Erythroblast (primary cell): ENCODE measurements around the gene ST3GAL4.

Source experiments
- DNase-seq, 2 experiments: peaks; one replicate each; lab custom pipeline; 2025; lab: John Stamatoyannopoulos, UW
- GATA1 ChIP-seq: IDR thresholded peaks from 2 replicates; pipeline ENCODE4 v1.6.1; 2011; ENCODE audit warnings: low read depth, mild to moderate bottlenecking, control low read depth, low read length, moderate library complexity
- POLR2A ChIP-seq: IDR thresholded peaks from 2 replicates; pipeline ENCODE4 v1.6.1; 2011; ENCODE audit warnings: mild to moderate bottlenecking, low read length

ST3GAL4 gene

GRCh38 chr11:126319374-126319740 lies 36.1 kb upstream of the ST3GAL4 start:
- no peak for TF ChIP-seq GATA1
- no peak for DNase-seq

DNA sequence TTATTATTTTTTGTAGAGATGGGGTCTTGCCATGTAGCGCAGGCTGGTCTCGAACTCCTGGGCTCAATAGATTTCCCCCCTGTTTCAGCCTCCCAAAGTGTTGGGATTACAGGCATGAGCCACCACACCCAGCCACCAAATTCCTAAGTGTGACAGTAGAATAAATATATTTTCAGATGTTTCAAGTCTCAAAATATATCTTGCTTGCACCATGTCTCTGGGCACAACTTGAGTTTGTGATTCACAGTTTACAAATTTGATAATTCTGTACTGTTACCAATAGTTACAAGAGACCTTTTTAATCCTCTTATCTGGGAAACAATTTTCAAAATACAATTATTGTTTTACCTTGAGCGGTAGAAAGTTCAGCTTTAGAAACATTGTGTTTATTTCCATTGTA lies 32.5 kb upstream of the ST3GAL4 start:
- DNase-seq, result no peak
- no peak for TF ChIP-seq GATA1
- TF ChIP-seq POLR2A, result no peak

GRCh38 chr11:126327281-126328000 lies 28.0 kb upstream of the ST3GAL4 start:
- TF ChIP-seq POLR2A (no peak), GATA1 (no peak)
- DNase-seq, result no peak

GRCh38 chr11:126328001-126328390 lies 27.5 kb upstream of the ST3GAL4 start:
- DNase-seq, result no peak
- TF ChIP-seq POLR2A (no peak), GATA1 (no peak)

DNA sequence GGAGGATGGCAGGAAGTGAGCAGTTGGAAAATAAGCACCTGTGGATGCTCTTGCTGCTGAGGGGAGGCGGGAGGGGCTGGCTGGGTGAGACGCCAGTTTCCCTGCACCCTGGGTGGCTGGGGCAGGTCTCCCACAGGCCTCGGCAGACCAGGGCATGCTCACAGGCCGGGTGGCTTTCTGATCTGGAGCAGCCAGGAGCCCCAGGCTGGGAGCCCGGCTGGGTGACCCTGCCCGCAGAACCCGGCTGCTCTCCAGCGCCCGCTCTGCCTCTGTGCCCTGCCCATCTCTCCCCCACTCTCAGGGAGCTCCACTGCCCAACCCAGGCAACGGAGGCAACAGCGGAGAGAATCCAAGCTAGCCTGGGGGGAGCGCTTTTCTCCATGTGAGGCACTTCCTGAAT lies 27.0 kb upstream of the ST3GAL4 start:
- TF ChIP-seq POLR2A, result no peak
- no peak for TF ChIP-seq GATA1
- DNase-seq, result no peak

- TF ChIP-seq GATA1 (no peak), POLR2A (no peak)
- no peak for DNase-seq
These were observed 26.4 kb upstream of the ST3GAL4 start for GRCh38 chr11:126328938-126329643.

DNA sequence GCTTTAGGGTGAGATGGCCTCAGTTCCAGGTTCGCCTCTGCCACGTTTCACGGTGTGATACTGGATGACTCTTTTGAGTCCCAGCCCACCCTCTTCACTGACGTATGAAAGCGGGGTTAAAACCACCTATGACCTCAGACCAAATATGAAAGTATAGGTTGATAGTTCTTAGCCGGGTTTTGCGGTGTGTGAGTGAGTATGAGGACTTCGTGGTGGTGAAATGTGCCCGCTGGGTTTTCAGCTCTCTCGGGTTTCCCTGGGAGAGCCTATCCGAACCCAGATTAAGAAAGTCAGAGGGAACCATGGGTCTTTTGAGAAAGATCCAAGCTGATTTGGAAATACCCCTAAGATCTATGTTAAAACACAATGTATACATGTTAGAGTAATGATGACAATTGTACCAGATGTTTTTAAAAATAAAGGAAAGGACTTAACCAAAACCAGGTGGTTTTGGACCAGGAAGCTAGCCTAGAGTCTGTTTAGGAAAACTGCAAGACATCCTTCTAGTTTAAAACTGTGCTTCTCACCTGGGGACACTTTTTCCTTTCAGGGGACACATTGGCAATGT lies 25.8 kb upstream of the ST3GAL4 start:
- no peak for TF ChIP-seq GATA1
- no peak for TF ChIP-seq POLR2A
- no peak for DNase-seq

DNA sequence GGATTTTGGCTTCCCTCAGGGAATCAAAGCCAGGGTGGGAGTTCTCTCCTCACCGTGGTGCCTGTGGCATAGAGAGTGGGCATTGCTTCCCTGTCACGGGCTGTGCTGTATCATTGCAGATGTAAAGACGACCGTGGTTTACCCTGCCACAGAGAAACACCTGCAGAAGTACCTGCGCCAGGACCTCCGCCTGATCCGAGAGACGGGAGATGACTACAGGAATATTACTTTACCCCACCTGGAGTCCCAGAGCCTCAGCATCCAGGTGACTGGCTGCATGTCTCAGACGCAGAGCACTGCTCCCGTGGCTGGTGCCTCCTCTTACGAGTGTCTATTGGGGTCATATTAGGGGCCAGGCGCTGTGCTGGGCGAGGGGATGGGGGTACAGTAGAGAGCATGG lies 24.2 kb upstream of the ST3GAL4 start:
- TF ChIP-seq GATA1 (no peak), POLR2A (no peak)
- DNase-seq, result no peak

GRCh38 chr11:126332221-126332711 lies 23.2 kb upstream of the ST3GAL4 start:
- no peak for TF ChIP-seq POLR2A
- TF ChIP-seq GATA1, result no peak
- DNase-seq, result peak; percentile 63 to 82

- no peak for TF ChIP-seq GATA1
- no peak for TF ChIP-seq POLR2A
- peak in 1 of 2 experiments; percentile 55 for DNase-seq
These were observed 22.3 kb upstream of the ST3GAL4 start for GRCh38 chr11:126333142-126333541.

DNA sequence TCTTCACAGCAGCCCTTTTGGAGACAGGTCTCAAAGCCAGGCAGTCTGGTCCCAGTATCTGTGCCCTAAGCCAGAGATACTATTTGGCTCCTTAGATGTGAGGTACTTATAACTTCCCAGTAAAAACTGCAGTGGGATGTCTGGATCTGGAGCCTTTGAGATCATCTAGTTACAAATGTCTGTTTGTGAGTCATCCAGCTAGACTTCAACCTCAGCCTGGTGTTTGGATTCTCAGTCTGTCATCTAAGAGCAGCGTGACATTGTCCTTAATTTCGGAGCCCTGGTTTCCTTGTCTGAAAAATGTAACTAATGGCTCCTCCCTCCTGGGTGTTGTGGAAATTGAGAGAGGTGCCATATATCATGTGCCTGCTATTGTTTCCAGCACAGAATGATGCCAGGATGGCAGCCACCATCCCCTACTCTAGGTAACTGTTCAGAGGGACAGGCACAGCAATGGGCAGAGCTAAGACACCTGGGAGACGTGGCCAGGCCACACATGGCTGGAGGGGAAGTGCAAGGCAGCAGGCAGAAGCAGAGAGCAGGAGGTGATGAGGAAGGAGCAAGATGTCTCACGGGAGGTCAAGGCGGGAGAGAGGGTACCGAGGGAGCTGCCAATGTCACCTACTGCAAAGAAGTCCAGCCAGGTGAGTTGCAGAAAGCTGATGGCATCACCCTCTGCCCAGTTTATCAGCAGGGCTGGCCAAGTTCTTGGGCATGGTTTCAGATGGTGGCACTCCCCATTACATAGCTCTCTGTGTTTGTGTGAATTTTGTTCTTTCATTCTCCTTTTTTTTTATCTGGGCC lies 20.6 kb upstream of the ST3GAL4 start:
- TF ChIP-seq GATA1, result no peak
- TF ChIP-seq POLR2A, result no peak
- DNase-seq, result no peak

DNA sequence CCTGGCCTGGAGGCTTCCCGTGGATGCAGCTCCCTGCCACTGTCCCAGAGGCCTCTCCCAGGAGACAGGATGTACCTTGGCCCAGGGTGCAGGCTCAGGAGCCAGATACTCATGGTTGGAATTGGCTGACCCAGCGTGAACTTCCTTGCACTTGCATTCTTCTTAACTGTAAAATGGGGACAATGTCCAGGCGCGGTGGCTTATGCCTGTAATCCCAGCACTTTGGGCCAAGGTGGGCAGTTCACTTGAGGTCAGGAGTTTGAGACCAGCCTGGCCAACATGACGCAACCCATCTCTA lies 20.1 kb upstream of the ST3GAL4 start:
- no peak for TF ChIP-seq GATA1
- no peak for DNase-seq

DNA sequence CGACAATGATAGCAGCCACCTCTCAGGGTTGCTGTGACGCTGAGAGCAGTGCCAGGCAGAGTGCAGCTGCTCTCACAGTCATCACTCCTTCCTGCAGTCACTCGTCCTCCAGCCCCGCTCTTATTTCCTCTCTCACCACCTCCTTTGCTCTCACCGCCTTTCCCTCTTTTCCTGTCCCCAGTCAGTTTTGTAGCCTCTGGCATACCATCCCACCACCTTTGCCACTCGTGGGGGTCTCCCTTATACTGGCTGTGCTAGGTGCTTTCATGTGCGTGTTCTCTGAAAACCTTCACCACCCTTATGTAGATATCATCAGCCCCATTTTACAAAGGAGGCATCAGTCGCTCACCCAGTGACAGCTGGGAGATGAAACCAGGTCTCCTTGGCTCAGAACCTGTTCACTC lies 19.3 kb upstream of the ST3GAL4 start:
- no peak for DNase-seq
- TF ChIP-seq POLR2A, result no peak
- no peak for TF ChIP-seq GATA1

GRCh38 chr11:126336671-126337101 lies 18.8 kb upstream of the ST3GAL4 start:
- TF ChIP-seq POLR2A (no peak), GATA1 (no peak)
- DNase-seq, result no peak
